HG03520 (cell line): ENCODE data around the gene PPIE.
A peak's percentile ranks its signal among the peaks of the same experiment; 100 is the strongest.
"Not testable (repeated sequence)": the region's sequence is repeated elsewhere in the genome, so short reads cannot be mapped to it uniquely, and the experiment has no call there.

Experiments used
- ATAC-seq: cut with Tn5 transposase; IDR thresholded peaks from one replicate; pipeline ENCODE4 v1.9.1; 2021; ENCODE audit warnings: mild to moderate bottlenecking, moderate library complexity; ENCODE audit not compliant: unreplicated experiment

Gene PPIE

DNA sequence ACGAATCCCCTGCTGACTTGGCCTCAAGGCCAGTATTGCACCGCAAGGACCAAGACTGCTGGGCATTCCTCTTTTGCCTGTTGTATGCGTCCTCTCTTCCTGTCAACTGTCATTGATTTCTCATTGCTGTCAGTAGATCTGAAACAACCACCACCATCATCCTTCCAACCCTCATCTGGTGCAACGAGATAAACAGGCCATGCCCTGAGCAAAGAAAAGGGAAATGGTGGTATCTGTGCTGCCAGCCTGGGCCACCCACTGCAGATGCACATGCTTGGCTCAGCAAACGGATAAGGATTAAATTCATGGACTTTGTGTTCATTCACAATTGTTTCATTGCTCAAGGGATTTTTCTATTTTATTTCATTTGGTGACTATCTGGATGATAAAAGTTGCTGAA, 18.8 kb downstream of the PPIE start:
- no peak for ATAC-seq

DNA sequence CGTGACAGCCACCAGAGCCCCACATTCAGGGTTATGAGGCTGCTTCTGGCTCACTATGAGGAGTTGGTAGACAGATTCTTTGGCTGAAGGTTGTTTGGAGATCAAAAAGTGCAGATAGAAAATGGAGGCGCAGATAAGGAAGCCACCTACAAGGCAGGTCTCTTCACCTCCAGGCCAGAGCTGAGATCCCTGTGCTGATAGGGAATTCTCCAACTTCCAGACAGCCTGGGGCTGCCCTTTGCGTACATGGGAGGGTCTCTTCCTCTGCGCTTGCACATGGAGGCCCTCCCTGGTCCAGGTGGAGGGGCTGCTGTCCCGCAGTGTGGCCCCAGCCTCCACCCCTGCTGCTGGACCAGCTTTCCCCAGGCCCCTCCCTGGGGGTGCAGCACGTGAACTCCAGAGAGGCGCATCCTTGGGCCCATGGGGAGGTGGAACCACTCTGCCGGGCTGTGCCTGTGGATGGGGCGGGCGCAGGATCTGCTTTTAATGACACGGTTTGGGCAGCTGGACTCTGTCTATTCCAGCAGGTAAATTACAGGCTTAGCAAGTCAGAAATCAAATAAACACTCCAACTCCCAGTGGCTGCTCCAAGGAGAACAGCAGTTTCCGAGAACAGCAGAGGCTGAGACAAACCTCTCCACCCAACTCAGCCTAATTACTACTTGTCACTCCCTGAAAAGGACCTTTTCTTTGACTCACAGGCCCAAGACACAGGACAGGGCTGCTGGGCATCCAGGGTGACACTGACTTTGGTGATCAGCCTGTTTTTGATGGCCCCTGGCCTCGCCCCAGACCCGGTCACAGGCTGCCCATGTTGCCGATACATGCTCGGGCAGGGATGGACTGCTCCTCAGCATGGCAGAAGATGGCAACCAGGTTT, 20.1 kb downstream of the PPIE start:
- no peak for ATAC-seq

DNA sequence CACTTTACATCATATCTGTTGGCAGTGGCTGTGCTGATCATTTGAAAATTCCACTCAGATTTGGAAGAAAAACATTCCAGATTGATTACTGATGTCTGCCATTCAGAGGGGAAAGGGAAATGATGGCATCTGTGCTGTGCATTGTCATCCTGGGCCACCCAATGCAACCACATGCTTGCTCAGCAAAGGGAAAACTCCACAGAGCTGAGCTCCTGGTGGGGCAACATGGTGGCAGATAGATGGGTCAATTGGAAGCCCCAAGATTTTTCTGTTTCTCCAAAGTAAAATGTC, 20.7 kb downstream of the PPIE start:
- no peak for ATAC-seq

DNA sequence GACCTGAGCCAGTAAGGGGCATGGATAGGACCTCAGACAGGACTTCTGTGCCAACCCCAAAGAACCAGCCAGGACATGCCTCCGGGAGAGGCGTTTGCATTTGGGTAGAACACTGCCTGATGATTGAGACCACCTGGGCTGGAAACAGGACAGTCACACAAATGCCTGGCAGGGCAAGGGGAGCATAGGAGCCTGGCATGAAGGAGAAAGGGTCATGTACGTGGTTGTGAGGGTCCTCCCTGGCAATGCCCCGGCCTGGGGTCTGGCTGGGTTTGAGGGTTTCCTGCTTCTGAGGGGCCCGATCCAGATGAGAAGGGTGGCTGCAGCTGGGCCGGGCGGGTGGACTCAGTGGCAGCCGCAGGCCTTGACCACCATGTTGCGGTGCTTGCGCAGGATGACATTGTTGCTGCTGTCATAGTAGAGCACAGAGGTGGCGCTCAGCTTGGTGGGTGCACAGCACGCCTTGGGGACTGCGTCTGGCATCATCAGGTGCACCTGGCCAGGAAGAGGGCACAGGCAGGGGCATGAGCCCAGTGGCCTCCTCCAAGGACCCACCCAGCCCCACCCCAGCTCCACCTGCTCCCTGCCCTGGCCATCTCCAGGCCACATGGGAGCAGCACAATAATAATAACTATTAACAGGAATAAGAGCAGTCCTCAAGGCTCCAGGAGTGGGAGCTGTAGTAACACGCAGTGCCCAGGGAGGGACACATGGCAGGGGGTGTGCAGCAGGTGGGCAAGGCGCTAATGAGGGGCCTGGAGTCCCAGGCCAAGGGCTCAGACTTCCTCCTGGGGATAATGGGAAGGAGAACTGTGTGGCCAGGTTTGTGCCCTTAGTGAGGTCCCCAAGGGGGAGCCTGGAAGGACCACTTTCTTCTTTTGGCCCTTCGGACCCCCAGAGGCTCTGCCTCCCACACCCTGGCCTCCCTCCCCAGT, 21.7 kb downstream of the PPIE start:
- no peak for ATAC-seq

DNA sequence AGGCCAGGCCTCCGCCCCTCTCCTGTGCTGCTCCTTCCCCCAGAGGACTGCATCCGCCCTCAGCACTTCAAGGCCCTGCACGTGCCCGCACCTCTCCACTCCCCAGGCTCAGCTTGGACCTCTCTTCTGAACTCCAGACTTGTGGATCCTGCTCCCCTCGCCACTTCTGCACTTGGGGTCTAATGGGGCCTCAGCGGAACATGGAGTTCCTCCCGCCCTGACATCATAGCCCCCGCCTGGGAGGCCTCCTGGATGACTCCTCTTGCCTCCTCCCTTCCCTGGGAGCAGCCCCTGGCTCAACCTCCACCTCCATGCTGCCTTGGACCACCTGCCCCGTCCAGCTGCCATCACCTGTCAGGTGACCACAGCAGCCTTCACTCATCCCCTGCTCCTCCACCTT, 22.3 kb downstream of the PPIE start:
- no peak for ATAC-seq

DNA sequence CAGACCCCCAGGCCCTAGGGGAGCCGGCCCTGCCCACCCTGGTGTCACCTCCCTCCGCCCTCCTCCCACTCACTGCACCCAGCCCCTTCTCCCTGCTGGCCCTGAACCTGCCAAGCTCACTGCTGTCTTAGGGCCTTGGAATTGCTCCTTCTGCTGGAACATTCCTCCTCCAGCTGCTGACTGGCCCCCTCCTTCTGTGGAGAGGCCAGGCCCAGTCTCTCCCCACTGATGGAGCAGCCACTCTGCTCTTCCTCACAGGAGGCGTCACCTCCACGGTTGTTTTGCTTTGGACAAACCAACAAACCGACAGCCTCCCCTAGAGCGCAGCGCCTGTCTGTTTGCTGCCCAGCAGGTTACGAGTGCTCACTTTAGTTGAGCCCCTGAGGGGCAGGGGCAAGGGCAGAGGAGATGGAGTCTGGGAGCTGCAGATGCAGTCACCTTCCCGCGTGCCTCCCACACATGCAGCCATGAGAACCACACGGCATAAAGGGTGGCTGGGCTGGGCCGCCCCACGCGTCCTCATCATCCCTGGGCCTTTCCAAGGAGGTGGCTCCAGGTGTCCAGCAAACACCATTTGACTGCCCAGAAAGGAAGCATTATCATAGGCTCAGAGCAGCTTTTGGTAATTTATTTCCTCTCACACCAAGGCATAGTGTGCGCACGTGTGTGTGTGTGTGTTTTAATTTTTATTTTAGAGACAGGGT, 23.0 kb downstream of the PPIE start:
- ATAC-seq = no peak

DNA sequence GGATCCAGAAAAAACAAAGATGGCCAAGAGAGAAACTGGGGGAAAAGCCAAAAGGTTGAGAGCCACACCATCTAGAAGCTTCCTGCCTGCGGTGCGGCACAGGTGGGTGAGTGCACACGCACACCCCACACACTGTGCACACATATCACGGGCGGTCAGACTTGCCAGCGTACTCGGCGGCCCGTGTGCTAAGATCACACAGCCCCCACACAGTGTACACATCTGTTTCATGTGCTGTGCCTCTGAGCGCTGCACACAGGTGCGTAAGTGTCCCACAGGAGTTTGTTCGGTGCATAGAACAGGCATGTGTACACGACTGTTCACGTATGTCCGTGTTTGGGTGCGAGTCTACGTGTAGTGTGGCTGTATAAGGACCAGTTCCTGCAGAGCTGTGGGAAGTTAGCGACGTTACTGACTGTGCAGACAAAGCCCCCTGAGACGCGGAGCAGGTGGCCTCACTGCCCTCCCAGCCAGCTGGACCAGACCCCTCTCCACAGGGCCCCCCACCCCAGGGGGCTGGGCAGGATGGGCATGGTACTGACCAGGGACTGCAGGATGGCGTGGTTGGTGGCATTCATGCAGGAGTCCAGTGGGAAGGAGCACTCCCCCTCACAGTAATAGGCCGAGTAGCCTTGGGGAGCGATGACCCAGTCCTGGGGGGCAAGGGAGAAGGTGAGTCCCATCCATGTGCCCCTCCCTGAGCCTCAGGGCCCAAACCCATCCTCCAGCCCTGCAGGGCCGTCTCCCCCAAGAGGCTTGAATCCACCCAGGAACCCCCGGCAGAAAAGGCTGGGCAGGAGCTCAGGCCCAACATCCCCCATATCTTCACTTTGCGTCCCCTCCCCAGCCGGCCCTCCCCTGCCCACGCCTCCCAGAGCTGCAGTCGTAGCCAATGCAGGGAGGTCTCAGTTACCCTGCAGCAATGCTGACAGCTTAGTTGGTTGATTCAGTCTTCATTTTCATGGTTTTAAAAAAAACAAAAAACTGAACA, 24.2 kb downstream of the PPIE start:
- ATAC-seq = no peak

DNA sequence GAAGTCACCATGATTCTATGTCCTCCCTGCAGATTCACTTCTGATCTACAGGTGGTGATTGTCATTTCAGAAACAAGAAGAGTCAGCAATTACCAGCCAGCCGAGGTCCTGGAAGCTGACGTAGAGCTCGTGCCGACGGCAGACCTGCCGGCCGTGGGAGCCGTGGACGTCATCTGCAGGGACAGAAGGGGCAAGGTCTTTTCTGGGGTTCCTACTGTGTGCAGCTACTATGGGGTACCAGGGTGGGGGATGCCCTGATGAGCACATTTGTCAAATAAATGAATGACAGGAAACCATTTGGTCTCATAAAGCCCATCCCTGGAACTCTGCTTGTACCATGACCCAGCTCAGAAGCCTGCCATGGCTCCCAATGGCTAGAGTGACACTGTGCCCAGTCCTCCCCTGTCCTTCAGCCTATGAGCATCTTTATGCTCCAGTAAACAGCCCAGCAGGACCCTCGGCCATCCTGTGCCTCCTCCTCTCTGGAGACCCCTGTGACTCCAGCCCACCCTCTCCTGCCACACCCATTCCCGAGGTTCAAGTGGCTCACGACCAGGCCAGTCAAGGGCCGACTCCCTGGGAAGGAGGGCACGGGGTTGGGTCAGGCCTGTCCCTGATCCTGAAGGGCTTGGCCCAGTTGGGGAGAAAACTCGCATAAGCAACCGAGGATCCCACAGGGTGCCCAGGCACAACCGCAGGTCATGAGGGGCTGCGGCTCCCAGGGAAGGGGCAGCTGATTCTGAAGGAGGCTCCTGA, 25.1 kb downstream of the PPIE start:
- ATAC-seq = not testable (repeated sequence)

DNA sequence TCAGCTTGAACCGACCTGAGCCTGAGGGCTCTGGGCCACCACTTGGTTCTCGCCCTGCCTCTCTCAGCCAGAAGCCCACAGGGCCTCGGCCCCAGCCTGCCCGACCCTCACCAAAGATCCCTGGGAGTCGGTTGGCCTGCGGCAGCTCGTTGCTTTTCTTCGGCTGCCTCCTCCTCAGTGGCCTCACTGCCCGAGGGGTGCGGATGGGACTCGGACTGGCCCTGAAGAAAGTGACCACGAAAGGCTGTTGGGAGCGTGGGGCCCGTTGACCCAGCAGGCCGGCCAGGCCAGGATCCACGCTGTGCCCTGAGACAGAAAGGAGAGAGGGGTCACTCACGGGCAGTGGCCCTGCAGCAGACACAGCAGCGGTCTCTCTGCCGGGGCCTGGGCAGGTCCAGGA, 25.8 kb downstream of the PPIE start:
- ATAC-seq = not testable (repeated sequence)

DNA sequence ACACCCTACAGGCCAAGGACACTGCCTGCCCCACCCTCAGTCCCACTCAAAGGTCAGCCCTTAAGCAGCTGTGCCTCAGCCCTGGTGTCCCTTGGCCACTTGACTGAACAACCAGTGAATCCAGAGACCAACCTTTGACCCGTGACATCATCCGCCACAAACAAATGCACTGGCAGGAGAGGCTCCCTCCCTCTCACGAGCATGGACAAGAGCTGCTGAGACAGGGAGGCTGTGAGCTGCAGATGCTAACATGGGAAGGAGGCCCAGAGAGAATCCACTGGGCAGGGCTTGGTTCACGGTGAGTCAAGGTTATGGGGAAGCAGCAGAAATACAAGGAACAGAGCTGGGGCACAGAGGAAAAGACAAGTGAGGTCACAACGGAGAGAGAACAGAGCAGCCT, 27.8 kb downstream of the PPIE start:
- not testable (repeated sequence) for ATAC-seq

DNA sequence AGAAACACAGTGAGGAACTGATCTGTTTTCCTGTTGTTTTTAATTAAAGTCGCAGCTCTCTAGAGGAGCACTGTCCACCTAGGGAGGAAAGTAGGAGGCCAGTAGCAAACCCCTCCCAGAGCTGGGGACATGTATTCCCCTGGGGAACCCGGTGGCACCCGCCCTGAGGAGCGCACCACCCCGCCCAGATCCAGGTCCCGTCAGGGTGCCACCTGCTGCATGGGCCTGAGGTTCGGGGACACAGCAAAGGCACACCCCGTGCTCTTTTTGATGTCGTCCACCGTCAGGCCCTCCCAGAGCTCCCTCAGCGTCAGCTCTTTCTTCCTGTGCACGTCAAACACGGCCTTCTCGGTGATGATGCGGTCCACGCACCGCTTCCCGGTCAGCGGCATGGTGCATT, 30.8 kb downstream of the PPIE start:
- not testable (repeated sequence) for ATAC-seq

DNA sequence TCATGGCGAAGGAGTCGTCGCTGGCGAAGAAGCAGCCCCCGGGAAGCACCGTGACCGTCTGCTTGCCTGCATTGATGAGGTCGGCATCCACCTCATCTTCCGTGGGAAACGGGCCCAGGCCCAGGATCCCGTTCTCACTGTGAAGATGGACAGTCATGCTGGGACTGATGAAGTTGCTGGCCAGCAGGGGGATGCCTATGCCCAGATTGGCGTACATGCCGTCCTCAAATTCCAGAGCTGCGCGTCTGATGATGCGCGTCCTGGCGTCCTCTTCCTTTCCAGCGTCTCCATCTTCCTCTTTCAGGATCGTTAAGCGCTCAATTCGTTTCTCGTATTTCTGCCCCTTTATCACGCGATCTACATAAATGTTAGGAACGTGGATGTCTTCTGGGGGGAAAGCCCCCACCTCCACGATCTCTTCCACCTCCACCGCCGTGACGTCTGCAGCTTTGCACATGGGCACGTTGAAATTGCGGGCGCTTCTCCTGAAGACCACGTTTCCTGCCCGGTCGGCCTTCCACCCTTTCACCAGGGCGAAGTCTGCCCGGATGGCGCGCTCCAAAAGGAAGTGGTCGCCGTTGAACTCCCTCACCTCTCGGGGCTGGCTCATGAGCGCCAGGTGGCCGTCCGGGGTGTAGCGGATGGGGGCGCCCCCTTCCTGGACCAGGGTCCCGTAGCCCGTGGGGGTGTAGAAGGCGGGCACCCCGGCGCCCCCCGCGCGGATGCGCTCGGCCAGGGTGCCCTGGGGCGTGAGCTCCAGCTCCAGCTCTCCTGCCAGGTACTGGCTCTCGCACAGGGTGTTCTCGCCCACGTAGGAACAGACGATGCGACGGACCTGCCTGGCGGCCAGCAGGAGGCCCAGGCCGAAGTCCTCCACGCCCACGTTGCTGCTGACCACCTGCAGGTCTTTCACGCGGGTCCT, 31.7 kb downstream of the PPIE start:
- not testable (repeated sequence) for ATAC-seq

DNA sequence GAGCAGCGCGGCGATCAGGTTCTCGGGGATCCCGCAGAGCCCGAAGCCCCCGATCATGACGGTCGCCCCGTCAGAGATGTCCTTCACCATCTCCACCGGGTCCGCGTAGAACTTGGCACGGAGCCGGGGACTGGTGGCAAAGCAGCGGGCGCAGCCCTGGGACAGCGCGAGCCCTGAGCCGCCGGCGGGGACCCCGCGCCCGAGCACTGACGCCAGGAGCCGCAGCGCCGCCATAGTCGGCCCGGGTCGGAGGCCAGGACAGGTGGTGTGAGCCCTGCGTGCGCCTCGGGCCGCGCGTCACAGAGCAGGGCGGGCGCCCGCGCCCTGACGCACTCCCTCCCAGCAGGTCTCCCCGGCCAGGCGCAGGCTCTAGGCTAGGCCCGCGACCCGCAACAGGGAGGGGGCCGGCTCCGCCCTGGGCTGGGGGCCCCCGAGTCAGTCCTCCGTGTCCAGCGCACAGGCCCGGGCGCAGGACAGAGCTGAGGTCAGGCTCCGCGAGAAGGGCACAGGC, 32.4 kb downstream of the PPIE start, which contains the start of gene OXCT2:
Gene OXCT2 (minus strand): TSS at position 327 of the 511 bp plus-strand sequence. CDS start 93 bp downstream, at position 234.
- not testable (repeated sequence) for ATAC-seq

DNA sequence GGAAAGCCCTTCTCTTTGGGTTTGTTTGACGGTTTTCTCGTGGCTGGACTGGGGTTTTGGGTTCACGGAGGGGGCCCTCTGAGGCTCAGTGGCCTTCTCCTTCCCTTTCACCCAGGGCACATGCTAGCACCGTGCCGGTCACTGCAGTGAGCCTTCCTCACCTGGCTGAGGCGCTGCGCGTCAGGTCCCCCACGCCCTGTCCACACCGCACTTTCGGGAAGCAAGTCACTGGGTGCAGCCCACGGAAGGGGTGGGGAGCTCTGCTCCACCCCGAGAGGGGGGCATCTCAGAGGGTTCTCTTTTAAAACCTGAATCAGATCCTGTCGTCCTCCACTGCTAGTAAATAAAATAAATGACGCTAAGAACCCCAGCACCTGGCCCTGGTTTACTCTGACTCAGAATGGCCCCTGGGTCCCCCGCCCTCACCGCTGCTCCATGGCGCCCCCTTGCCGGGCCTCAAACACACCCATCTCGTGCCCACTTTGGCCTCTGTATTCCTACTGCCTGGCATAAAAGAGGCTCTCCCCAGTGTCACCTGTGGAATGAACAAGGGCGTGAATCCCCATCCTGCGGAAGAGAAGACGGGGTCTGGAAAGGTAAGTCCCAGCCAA, 34.8 kb downstream of the PPIE start:
- not testable (repeated sequence) for ATAC-seq

DNA sequence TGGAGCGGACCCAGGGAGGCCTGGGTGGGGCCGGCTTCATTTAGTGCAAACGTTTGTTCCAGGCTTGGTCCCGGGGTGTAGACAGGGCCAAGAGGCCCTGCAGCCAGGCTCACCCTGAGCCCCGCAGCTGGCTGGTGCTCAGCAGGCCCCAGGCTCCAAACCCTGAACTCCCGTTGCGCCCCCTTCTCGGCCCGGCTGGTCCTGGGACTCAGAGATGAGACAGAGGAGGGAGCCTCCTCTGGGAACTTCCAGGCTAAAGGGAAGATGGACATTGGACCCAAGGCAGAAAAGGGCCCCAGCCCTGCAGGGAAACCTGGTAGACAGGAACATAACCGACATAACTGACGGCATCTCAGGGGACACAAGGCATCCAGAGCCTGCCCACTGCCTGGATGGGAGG, 36.5 kb downstream of the PPIE start:
- not testable (repeated sequence) for ATAC-seq

DNA sequence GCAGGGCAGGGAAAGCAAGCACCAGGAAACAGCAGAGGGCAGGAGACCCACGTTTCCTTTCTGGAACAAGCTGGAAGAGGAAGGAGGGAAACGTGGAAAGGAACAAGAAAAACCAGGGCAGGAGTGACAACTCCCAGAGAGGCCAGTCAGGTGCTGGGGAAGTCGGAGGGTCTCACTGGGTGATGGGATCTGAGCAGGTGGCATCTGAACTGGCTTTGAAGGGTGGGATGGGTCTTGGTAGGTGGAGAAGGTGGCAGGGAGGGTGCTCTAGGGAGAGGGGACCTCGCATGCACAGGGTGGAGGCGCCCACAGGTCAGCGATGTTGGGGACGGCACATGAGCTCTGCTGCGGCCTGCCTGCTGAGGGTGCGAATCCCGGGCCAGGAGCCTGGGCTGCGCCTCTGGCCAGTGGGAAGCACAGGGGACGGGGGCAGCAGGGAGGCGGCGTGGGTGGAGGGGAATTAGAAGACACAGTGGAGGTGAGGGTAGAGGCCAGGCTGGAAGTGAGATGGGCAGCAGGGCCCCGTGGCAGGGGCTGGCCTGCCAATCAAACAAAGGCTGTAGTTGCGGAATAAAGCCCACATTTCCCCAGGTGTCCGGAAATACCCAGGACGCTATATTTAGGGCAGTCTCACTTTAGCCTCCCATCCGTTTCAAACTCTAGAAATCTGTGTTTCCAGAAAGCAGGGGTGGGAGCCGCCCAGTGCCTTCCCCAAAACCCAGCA, 37.2 kb downstream of the PPIE start:
- peak; percentile 44 for ATAC-seq

DNA sequence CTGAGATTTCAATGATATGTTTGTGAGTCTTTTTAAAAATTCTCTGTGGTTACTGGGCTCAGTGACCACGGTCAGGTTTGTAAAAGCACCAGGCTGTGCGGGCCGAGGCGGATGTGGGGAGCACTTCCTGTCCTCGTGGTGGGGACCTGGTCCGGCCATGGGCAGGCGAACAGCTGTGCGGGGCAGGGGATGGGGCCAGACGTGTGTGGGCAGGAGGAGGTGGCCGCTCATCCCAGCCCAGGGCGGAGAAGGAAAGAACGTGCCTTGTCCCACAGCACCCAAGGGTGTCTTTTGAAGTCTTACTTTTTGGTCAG, 37.7 kb downstream of the PPIE start:
- ATAC-seq = peak; percentile 35
